NCI-H2081 treated with DMSO at 0.1 percent for 48 hours (cell line): ENCODE data around the gene PCDHB7.
"Not testable (repeated sequence)": the region's sequence is repeated elsewhere in the genome, so short reads cannot be mapped to it uniquely, and the experiment has no call there.

Source experiments
- DNase-seq: peaks from one replicate; lab custom pipeline; 2025; lab: John Stamatoyannopoulos, UW

Gene PCDHB7

GRCh38 chr5:141224844-141225243 lies 52.4 kb downstream of the PCDHB7 start:
- not testable (repeated sequence) for DNase-seq

GRCh38 chr5:141225421-141225820 lies 53.0 kb downstream of the PCDHB7 start:
- not testable (repeated sequence) for DNase-seq
